Measurements from ENCODE around the gene LRRC63. TPM values are rescaled to one million over a fixed set of nuclear protein-coding genes. Genes with fewer than 3 reads are reported as not detected.

LRRC63 gene
- total and polyA plus RNA-seq, 10 donors, result 0.04 to 1.3 (median 0.62) TPM

- Histone ChIP-seq H3K27me3 (replicated peaks in 1 of 7) (no peaks in the 10 kb centered on the region), H3K4me3 (peak overlapping the region in 2 of 8 donors; percentile 22 to 52), H3K36me3 (peaks cover 0 to 47% (median 2%) of the 10 kb centered on the region in 6 donors), H3K9me3 (no peaks in the 10 kb centered on the region), H3K27ac (peak overlapping the region in 7 of 8 donors; percentile 57 to 94 (median 87)), H3K4me1 (peaks cover 81 to 100% (median 100%) of the 10 kb centered on the region in 6 donors)
- WGBS, 5 donors, result 20 to 31% (median 25%) methylated on average over 1 of the region's 1 CpG
- TF ChIP-seq CTCF (IDR thresholded peaks at IDR 0.05 in 8 of 11, conservative IDR thresholded peaks at IDR 0.05 in 3 of 11) (no peak), POLR2A (IDR thresholded peaks at IDR 0.05) (no peak), POLR2AphosphoS5 (IDR thresholded peaks at IDR 0.05) (no peak)
- no peak for DNase-seq
- intact Hi-C loops (cut with DNase I; ENCODE audit: low total_unique reads), result no loop called here
Observed at GRCh38 chr13:46168783-46169182, 42.9 kb upstream of the LRRC63 start.

- WGBS, 5 donors, result 63 to 84% (median 70%) methylated on average over 2 of the region's 2 CpGs
- H3K4me3 ChIP-seq, result peak overlapping the region in 2 of 8 donors; percentile 6 to 49
- no peaks in the 10 kb centered on the region for H3K9me3 ChIP-seq
- TF ChIP-seq POLR2A (IDR thresholded peaks at IDR 0.05) (no peak), POLR2AphosphoS5 (IDR thresholded peaks at IDR 0.05) (no peak), CTCF (IDR thresholded peaks at IDR 0.05 in 8 of 11, conservative IDR thresholded peaks at IDR 0.05 in 3 of 11) (no peak)
- peaks cover 0 to 46% (median 2%) of the 10 kb centered on the region in 6 donors for H3K36me3 ChIP-seq
- peak overlapping the region in 7 of 8 donors; percentile 69 to 94 (median 87) for H3K27ac ChIP-seq
- H3K27me3 ChIP-seq (replicated peaks in 1 of 7), result no peaks in the 10 kb centered on the region
- DNase-seq, result no peak
- intact Hi-C loops (cut with DNase I; ENCODE audit: low total_unique reads), result loop anchor here (10.0 kb wide), 1 partner anchor 115 kb away; no protein-coding TSS in a partner anchor
- H3K4me1 ChIP-seq, result peaks cover 80 to 100% (median 100%) of the 10 kb centered on the region in 6 donors
Observed at GRCh38 chr13:46169758-46170157, 42.0 kb upstream of the LRRC63 start.

GRCh38 chr13:46170268-46170667 lies 41.5 kb upstream of the LRRC63 start:
- no peaks in the 10 kb centered on the region for H3K9me3 ChIP-seq
- peaks cover 0 to 43% (median 2%) of the 10 kb centered on the region in 6 donors for H3K36me3 ChIP-seq
- peak overlapping the region in 3 of 8 donors; percentile 6 to 49 (median 17) for H3K4me3 ChIP-seq
- peaks cover 81 to 100% (median 100%) of the 10 kb centered on the region in 6 donors for H3K4me1 ChIP-seq
- H3K27ac ChIP-seq, result peak overlapping the region; percentile 64 to 94 (median 86)
- no peak for DNase-seq
- intact Hi-C loops (cut with DNase I; ENCODE audit: low total_unique reads), result loop anchor here (10.0 kb wide), 1 partner anchor 115 kb away; no protein-coding TSS in a partner anchor
- 49 to 69% (median 59%) methylated on average over 5 to 7 of the region's 7 CpGs for WGBS, 5 donors
- TF ChIP-seq CTCF (IDR thresholded peaks at IDR 0.05 in 8 of 11, conservative IDR thresholded peaks at IDR 0.05 in 3 of 11) (no peak), POLR2AphosphoS5 (IDR thresholded peaks at IDR 0.05) (no peak), POLR2A (IDR thresholded peaks at IDR 0.05) (no peak)
- no peaks in the 10 kb centered on the region for H3K27me3 ChIP-seq (replicated peaks in 1 of 7)

GRCh38 chr13:46170687-46171086 lies 41.0 kb upstream of the LRRC63 start:
- TF ChIP-seq CTCF (IDR thresholded peaks at IDR 0.05 in 8 of 11, conservative IDR thresholded peaks at IDR 0.05 in 3 of 11), result peak in 2 of 11 experiments; percentile 11 to 33
- no peak for TF ChIP-seq POLR2AphosphoS5 (IDR thresholded peaks at IDR 0.05)
- no peak for TF ChIP-seq POLR2A (IDR thresholded peaks at IDR 0.05)
- no peak for DNase-seq
- H3K4me1 ChIP-seq, result peaks cover 80 to 100% (median 100%) of the 10 kb centered on the region in 6 donors
- 0 to 11% (median 3%) methylated on average over 3 of the region's 3 CpGs for WGBS, 5 donors
- intact Hi-C loops (cut with DNase I; ENCODE audit: low total_unique reads), result loop anchor here (10.0 kb wide), 1 partner anchor 114 kb away; no protein-coding TSS in a partner anchor
- H3K9me3 ChIP-seq, result no peaks in the 10 kb centered on the region
- H3K36me3 ChIP-seq, result peaks cover 0 to 43% (median 2%) of the 10 kb centered on the region in 6 donors
- no peaks in the 10 kb centered on the region for H3K27me3 ChIP-seq (replicated peaks in 1 of 7)
- peak overlapping the region in 5 of 8 donors; percentile 1 to 49 (median 7) for H3K4me3 ChIP-seq
- peak overlapping the region; percentile 64 to 94 (median 86) for H3K27ac ChIP-seq
